Measurements from ENCODE around the gene AKAP6.

The AKAP6 gene
- total RNA-seq, result 2.2 to 2.8 reads per million in 2 donors

- DNase-seq, result no peak
These were observed at the start of gene AKAP6 for GRCh38 chr14:32329146-32329545. Gene AKAP6 (plus strand): TSS chr14:32329298. CDS start chr14:32433494, 104,196 bp downstream.

GRCh38 chr14:32286602-32287001 lies 42.5 kb upstream of the AKAP6 start:
- DNase-seq, result peak in 1 of 5 experiments; percentile 40

DNA sequence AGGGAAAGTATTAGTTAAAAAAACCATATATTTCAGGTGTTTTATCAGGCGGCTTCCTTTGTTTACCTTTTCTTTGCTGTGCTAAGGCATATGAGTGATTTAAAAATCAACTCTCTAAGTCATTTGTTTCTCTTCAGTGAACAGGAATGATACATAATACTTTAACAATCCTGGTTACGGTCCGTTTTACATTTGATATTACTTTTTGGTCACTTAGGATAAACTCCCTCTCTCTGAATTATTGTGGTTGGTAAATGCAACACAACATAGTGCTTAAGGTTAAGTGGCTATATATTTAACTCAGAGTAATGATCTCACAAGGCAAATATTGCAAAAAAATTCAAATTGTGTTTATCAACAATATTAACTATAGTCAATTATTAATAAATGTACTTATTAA lies 32.7 kb upstream of the AKAP6 start:
- no peak for DNase-seq

DNA sequence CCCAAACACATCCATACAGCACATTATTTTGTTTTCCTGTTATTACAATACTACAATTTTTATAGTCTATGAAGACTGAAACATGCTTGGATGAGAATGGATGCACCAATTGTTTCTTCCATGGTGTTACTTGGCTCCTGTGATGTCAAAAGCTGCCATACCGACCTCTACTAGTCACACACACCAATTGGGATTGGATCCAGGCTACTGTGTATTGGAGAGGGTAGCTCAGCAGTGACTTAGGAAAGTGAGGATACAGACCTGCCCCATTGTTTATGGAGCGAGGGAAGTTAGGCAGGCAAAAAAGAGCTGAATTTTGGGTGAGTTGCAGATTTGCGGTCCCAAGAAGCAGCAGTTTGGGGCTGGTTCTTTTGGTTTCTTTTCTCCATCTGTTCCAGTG lies 30.8 kb upstream of the AKAP6 start:
- DNase-seq, result no peak

GRCh38 chr14:32300136-32300535 lies 29.0 kb upstream of the AKAP6 start:
- DNase-seq, result no peak

- no peak for DNase-seq
These were observed 25.2 kb upstream of the AKAP6 start for GRCh38 chr14:32303865-32304264.

GRCh38 chr14:32304296-32304695 lies 24.8 kb upstream of the AKAP6 start:
- no peak for DNase-seq

DNA sequence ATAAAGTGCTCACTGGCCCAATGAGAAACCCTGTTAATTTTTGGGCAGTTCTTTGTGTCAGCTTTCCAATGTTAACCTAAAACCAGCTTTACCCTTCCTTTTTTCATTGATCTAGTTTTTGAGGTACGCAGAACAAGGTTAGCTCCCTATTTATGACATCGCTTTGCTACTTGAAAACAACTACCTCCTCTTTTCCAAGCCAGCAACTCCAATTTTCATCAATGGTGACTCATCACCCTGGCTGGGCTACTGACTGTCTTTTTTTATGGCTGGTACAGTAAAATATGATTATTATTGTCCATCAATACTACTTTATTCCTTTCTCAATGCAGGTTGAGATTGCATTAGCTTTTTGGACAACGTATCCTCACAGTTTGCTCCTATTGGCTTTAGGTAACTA lies 22.5 kb upstream of the AKAP6 start:
- DNase-seq, result no peak

- no peak for DNase-seq
These were observed 21.1 kb upstream of the AKAP6 start for GRCh38 chr14:32307881-32308582.

GRCh38 chr14:32310876-32311275 lies 18.2 kb upstream of the AKAP6 start:
- DNase-seq, result no peak

GRCh38 chr14:32311294-32312009 lies 17.6 kb upstream of the AKAP6 start:
- DNase-seq, result no peak

DNA sequence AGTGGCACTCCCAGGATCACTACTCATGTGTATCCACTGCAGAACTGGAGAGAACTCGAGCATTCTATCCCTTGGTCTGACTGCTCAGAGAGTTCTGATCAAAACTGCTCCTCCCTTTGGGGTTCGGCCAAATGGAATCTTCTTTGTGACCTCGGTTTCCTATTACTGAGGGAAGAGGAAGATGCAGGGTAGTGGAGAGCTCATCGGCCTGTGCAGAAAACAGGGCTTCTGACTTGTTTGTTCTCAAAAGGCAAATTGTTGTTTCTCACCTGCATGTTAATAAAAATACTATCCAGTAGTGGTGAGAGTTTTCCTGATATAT lies 17.1 kb upstream of the AKAP6 start:
- no peak for DNase-seq

DNA sequence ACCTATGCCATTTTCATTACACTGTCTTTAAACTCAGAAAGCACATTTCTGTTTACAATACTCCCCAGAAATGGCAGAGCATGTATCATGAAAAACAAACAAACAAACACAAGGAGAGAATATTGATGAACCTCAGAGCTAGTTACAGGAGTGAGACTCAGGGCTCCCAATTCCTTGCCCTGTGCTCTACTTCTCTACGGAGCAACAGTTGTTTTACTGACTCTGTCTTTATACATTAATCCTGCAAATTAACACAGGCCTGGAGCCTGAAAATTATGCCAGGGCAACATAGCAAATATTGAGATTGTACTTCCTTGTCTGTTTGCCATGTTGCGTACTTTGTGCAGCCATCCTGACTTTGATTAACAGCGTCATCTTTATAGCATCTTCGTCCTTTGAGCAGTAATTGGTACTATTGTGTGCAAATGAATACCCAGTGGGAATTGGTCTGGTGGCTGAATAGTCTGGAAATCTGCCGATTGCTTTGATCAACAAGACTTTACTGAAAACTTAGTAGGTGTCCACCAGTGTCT lies 15.2 kb upstream of the AKAP6 start:
- no peak for DNase-seq

DNA sequence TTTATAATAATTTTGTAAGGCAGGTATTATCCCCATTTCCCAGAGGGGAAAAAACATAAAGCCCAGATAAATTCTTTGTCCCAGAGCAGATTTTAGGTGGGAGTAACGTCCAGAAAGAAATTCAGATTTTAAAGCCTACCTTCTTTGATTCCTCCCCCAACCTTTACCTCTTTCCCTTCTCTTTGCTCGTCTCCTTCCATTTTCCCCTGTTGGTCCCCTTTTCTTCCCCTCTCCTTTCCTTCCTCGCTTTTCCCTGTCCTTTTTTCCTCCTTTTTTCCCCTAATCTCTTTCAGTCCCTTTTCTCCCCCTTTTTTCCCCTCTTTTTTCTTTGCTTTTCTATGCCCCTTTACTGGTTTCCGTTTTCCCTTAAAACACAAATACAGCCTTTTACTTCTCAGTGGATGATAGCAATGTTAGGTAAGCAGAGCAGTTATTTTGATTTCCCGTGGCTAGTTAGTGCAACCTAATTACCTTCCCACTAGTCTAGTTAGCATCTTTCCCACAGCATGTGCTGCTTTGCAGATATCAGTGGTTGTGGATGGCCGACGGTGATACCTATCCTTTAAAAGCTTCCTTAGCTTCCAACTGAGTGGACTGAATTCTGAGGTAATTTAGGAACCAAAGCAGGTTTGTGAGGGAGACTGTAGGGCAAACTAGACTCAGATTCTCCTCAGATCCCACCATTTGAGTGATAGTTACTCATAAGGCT lies 10.9 kb upstream of the AKAP6 start:
- DNase-seq, result no peak

DNA sequence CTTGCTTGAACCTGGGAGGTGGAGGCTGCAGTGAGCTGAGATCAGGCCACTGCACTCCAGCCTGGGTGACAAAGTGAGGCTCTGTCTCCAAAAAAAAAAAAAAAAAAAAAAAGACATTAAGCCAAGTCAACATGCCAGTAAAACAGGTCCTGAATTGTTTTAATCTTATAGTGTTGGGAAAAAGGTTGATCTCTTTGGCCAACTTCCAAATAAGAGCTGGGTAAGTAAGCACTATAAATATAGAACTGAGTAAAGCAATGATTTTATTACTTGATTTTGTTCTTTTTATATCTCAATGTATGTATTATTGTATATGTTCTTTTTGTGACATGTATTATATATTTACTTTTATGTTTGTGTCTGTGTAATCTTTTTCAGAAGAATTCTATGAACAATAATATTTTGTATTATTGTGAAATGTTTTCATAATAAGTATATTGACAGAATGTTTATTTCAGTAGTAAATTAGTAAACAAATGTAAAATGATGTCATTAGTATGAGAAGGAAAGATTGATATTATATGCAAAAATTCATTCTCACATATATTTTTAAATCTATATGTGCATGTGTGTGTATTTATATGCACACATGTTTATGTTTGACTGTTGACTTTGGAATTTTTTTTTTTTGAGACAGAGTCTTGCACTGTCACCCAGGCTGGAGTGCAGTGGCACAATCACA lies 9.6 kb upstream of the AKAP6 start:
- DNase-seq, result no peak

DNA sequence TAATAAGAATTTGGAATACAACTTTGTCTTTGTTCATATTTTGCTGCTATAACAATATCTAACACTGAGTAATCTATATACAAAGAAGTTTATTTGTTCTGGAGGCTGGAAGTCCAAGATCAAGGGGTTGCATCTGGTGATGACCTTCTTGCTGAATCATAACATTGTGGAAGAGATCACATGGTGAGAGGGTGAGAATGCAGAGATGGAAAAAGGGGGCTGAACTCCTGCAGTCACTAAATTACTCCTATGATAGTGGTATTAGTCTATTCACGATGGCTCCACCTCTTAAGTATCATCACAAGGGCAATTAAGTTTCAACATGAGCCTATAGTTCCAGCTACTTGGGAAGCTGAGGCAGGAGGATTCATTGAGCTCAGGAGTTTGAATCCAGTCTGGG lies 4.5 kb upstream of the AKAP6 start:
- no peak for DNase-seq

DNA sequence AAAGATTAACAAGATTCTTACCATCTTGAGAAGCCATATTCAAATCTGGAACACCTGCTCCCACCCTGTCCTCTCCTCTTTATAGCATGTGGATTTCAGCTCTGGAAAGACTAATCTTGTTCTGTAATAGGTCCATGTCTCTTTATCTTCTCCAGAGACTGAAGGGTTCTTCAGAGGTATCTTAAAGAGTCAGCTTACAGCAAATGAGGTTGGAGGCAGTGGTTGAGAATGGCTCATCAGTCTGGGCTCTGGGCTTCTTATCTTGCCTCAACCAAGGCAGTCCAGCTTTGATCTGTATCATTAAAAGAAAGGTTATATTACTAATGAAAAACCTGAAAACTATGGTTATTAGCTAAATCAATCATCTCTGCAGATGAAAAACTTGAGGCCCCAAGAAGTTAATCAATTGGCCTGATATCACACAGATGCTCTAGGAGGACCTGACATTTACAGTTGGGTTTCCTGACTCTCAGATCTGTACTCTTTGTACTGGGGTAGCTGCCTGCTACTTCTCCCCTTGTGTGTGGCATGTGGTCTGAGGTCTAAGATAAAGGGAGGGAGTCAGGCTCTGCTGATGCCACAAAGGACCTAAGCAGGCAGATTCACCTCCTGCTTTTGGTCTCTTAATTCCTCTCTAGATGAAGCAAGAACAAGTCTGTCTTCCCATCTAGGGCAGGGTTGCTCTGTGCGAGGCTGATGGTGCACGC lies 1.7 kb upstream of the AKAP6 start:
- DNase-seq, result peak in 1 of 5 experiments; percentile 69

DNA sequence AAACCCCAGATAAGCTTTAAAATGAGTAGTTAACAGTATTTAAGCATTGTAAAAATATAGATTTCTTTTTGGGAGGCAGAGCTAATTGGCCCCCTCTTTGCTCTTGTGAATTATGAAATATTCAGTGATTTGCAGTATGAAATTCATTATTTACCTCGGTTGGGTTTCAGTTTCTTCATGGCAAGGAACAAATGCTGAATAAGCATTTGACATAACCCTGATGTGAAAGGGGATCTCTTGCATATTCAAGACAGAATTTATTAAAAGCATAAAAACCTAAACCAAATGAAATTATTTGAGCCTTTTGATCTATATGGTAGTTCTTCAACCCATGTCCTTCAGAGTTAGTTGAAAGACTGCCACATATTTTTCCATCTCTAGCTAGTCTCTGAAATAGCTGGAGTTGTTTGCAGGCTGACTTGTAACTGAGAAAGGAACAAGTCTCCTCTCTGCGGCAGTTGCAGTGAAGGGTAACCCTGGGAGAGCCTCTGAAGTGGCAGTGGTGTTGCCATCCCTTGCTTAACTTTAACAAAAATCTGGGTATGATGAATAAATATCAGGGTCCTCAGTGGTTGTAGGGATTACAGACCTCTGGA lies 690 bp downstream of the AKAP6 start:
- DNase-seq, result no peak

GRCh38 chr14:32330351-32331111 lies 1.4 kb downstream of the AKAP6 start:
- no peak for DNase-seq

DNA sequence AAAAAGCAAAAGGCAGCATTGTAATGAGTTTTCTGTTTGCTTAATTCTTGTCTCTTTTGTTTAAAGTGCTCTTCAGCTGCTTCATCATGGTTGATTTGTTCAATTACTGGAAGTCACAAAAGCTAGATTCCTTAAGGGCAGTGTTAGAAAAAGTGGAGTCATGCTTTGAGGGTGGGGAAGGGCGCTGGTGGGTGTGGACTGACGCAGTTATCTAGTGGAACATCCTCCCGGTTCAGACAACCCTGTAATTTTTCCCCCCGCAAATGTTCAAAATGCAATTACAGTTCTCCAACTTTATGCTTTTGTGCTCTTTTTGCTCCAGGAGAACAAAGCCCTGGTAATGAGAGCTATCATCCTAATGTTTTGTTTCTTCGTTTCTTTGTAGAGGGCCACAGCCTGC lies 2.1 kb downstream of the AKAP6 start:
- DNase-seq, result no peak
